Thyroid gland (tissue), 4 donors: ENCODE data around the gene NF2. TPM values are rescaled to one million over a fixed set of nuclear protein-coding genes. Genes with fewer than 3 reads are reported as not detected.
"Not testable (repeated sequence)": the region's sequence is repeated elsewhere in the genome, so short reads cannot be mapped to it uniquely, and the experiment has no call there.

Experiments
- DNase-seq, 2 donors: peaks; one replicate each; pipeline ENCODE4 v3.0.0-alpha.2; 2019
- H3K27ac ChIP-seq, 3 donors: fragments of 200-600 bp; sonication (generic); 1 replicate in 2 of 3; 2 replicates in 1 of 3; pipeline ENCODE4 v1.5.1; 2016 to 2019; ENCODE audit warnings: mild to moderate bottlenecking in 1 of 3, moderate library complexity in 1 of 3
- H3K27me3 ChIP-seq: fragments of 200-600 bp; sonication (generic); one replicate; pipeline ENCODE4 v1.5.1; 2019
- H3K36me3 ChIP-seq, 2 donors: fragments of 200-600 bp; sonication (generic); one replicate each; pipeline ENCODE4 v1.5.1; 2016 to 2019
- H3K4me1 ChIP-seq, 2 donors: fragments of 200-600 bp; sonication (generic); one replicate each; pipeline ENCODE4 v1.5.1; 2017 to 2019
- H3K4me3 ChIP-seq, 3 donors: fragments of 200-600 bp; sonication (generic); replicated peaks in 1 of 3; 1 replicate in 2 of 3; 2 replicates in 1 of 3; pipeline ENCODE4 v1.5.1; 2016; ENCODE audit warnings: mild to moderate bottlenecking in 1 of 3
- H3K9me3 ChIP-seq: fragments of 200-600 bp; sonication (generic); one replicate; pipeline ENCODE4 v1.5.1; 2017
- CTCF ChIP-seq, 6 experiments: fragments of 200-600 bp in 3 of 6; fragments of 450-650 bp in 3 of 6; sonication (generic) in 3 of 6; IDR thresholded peaks; one replicate each; pipeline ENCODE4 v1.5.1; 2016 to 2019; ENCODE audit warnings: antibody characterized with exemption in 6 of 6, mild to moderate bottlenecking in 2 of 6, inconsistent platforms in 1 of 6, moderate library complexity in 1 of 6
- POLR2A ChIP-seq, 2 donors: fragments of 450-650 bp; IDR thresholded peaks; one replicate each; pipeline ENCODE4 v1.6.1; 2017; ENCODE audit warnings: antibody characterized with exemption in 2 of 2, mild to moderate bottlenecking in 2 of 2, moderate library complexity in 1 of 2
- WGBS, 2 donors: methylation state at CpG; one replicate each; pipeline ENCODE4 v1.1.5; 2017; 5-methylcytosine and 5-hydroxymethylcytosine counted together
- intact Hi-C: fragments of 100-400 bp; cut with DNase I; formaldehyde crosslinking; loops from one replicate; pipeline ENCODE4 v1.15.1; 2023
- total RNA-seq, 4 donors: library from RNA; depleted of rRNA; stranded (reverse); fragments of >200 nt; gene quantifications; one replicate each; pipeline ENCODE4 v1.2.3, GENCODE V29; 2016

The NF2 gene
- total RNA-seq, 4 donors from 2014 or later, result 37.5 to 65.5 (median 51.6) TPM

GRCh38 chr22:29581799-29582198, 21.6 kb upstream of the NF2 start:
- 70 to 74% methylated on average over 12 of the region's 12 CpGs for WGBS, 2 donors
- H3K4me3 ChIP-seq, result no peak overlapping the region
- TF ChIP-seq CTCF (IDR thresholded peaks at IDR 0.05) (no peak), POLR2A (IDR thresholded peaks at IDR 0.05) (no peak)
- H3K36me3 ChIP-seq, result no peaks in the 10 kb centered on the region
- intact Hi-C loops, result no loop called here
- H3K9me3 ChIP-seq, result no peaks in the 10 kb centered on the region
- no peaks in the 10 kb centered on the region for H3K27me3 ChIP-seq
- peaks cover 0 to 10% of the 10 kb centered on the region in 2 donors for H3K4me1 ChIP-seq
- H3K27ac ChIP-seq, result no peak overlapping the region
- DNase-seq, result peak; percentile 16 to 22

DNA sequence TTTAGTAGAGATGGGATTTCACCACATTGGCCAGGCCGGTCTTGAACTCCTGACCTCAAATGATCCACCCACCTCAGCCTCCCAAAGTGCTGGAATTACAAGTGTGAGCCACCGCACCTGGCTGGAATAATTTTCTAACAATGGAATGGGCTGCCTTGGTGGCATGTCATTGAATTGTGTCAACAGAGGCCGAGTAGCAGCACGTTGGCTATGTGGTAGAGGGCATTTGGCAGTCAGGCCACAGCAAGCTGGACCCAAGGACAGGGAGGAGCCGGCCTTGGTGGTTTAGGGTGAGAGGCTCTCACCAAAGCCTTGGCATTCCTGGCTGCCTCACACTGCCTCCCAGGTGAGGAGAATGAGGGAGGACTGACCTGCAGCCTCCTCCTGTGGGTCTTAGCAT, 18.5 kb upstream of the NF2 start:
- WGBS, 2 donors, result 88 to 94% methylated on average over 3 to 5 of the region's 5 CpGs
- TF ChIP-seq CTCF (IDR thresholded peaks at IDR 0.05) (no peak), POLR2A (IDR thresholded peaks at IDR 0.05) (no peak)
- DNase-seq, result no peak
- Histone ChIP-seq H3K9me3 (no peaks in the 10 kb centered on the region), H3K27ac (no peak overlapping the region), H3K36me3 (no peaks in the 10 kb centered on the region), H3K4me3 (no peak overlapping the region), H3K4me1 (peaks cover 0 to 10% of the 10 kb centered on the region in 2 donors), H3K27me3 (no peaks in the 10 kb centered on the region)
- intact Hi-C loops, result no loop called here

DNA sequence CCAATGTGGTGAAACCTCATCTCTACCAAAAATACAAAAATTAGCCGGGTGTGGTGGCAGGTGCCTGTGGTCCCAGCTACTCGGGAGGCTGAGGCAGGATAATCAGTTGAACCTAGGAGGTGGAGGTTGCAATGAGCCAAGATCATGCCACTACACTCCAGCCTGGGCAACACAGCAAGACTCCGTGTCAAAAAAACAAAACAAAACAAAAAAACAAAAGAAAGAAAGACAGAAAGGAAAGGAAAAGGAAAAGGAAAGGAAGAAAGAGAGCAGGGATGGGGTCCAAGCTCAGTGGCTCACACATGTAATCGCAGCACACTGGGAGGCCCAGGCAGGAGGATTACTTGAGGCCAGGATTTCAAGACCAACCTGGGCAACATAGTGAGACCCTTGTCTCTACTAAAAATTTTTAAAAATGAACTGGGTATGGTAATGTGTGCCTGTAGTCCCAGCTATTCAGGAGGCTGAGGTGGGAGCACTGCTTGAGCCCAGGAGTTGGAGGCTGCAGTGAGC, 17.2 kb upstream of the NF2 start:
- H3K36me3 ChIP-seq, intact Hi-C loops, H3K4me1 ChIP-seq, H3K4me3 ChIP-seq, H3K27me3 ChIP-seq, H3K9me3 ChIP-seq, H3K27ac ChIP-seq, DNase-seq: not testable (repeated sequence)
- 90 to 93% methylated on average over 4 of the region's 4 CpGs for WGBS, 2 donors

DNA sequence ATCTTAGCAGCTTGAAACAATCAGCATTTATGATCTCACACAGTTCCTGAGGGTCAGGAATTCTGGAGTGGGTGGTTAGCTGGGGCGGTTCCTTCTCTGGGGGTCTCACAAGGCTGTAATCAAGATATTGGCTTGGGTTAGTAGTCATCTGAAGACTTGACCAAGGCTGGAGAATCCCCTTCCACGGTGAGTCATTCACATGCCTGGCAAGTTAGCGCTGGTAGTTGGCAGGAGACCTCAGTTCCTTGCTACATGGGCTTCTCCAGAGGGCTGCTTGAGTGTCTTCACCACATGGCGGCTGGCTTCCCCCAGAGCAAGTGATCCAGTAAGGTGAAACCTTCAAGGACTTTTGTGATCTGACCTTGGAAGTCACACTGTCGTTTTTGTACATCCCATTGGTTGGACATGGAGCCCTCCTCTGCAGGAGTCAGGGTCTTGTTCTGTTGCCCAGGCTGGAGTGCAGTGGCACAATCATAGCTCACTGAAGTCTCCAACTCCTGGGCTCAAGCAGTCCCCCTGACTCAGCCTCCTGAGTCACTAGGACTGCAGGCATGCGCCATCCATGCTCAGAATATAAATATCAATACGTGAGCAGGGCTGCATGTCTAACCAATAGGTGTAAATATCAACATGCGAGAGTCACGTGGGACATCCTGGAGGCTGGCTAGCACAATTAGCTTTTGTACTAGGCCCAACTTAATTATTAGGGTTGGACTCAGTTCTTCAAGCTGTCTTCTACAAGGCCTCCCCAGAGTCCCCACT, 15.3 kb upstream of the NF2 start:
- no peaks in the 10 kb centered on the region for H3K9me3 ChIP-seq
- no peaks in the 10 kb centered on the region for H3K4me1 ChIP-seq
- no peaks in the 10 kb centered on the region for H3K27me3 ChIP-seq
- no peaks in the 10 kb centered on the region for H3K36me3 ChIP-seq
- no peak overlapping the region for H3K4me3 ChIP-seq
- H3K27ac ChIP-seq, result no peak overlapping the region
- DNase-seq, result peak; percentile 13 to 15
- TF ChIP-seq CTCF (IDR thresholded peaks at IDR 0.05) (no peak), POLR2A (IDR thresholded peaks at IDR 0.05) (no peak)
- WGBS, 2 donors, result 66 to 74% methylated on average over 9 of the region's 9 CpGs
- intact Hi-C loops, result no loop called here

DNA sequence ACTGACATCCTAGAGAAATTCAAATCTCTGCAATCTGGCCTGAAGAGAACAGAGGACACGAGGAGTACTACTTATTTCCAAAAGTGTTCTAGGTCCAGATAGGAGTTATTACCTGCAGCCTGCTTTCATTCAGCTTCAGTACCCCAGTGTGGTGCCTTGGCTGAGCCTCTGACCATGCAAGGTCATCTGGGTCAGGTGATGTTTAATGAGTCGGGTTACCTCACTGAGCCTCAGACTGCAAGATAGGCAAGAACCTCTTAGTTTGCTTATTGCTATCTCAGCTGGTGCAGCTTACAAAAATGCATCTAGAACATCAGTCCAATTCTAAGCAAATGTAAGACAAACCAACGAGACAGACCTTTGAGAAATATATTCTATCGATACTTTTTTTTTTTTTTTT, 9.5 kb upstream of the NF2 start:
- no peaks in the 10 kb centered on the region for H3K4me1 ChIP-seq
- intact Hi-C loops, result no loop called here
- no peak for DNase-seq
- no peak overlapping the region for H3K27ac ChIP-seq
- H3K36me3 ChIP-seq, result no peaks in the 10 kb centered on the region
- no peak overlapping the region for H3K4me3 ChIP-seq
- 78 to 84% methylated on average over 4 of the region's 4 CpGs for WGBS, 2 donors
- no peaks in the 10 kb centered on the region for H3K27me3 ChIP-seq
- TF ChIP-seq POLR2A (IDR thresholded peaks at IDR 0.05), result no peak
- TF ChIP-seq CTCF (IDR thresholded peaks at IDR 0.05), result no peak
- no peaks in the 10 kb centered on the region for H3K9me3 ChIP-seq

- DNase-seq, result not testable (repeated sequence)
Measured at GRCh38 chr22:29594447-29594846, 9.0 kb upstream of the NF2 start.

More at GRCh38 chr22:29594447-29594846, 9.0 kb upstream of the NF2 start:
- H3K36me3 ChIP-seq, H3K27ac ChIP-seq, H3K27me3 ChIP-seq, H3K9me3 ChIP-seq, H3K4me3 ChIP-seq, intact Hi-C loops, H3K4me1 ChIP-seq: not testable (repeated sequence)
- WGBS, 2 donors, result 96 to 97% methylated on average over 6 of the region's 6 CpGs
